Astrocyte of the spinal cord (primary cell): ENCODE data around the gene PTPN7.

Experiments
- DNase-seq: peaks from one replicate; pipeline ENCODE4 v3.0.0; 2011; ENCODE audit warnings: low read depth, low spot score
- H3K4me3 ChIP-seq: 2 replicates; pipeline ENCODE4 v1.5.1; 2011; ENCODE audit warnings: low read depth, mild to moderate bottlenecking, low read length, moderate library complexity
- in situ Hi-C: cut with HindIII; loops from 2 replicates; pipeline ENCODE4 v1.10.0; 2017; ENCODE audit warnings: low sequenced_read_pairs
- TF ChIP-seq, protein P1 (sequence below): IDR thresholded peaks from 2 replicates; pipeline ENCODE4 v1.5.1; 2012; ENCODE audit warnings: low read depth, mild to moderate bottlenecking, low read length, inconsistent platforms

The PTPN7 gene

GRCh38 chr1:202125611-202126010, 34.8 kb downstream of the PTPN7 start:
- in situ Hi-C loops = no loop called here
- TF ChIP-seq, protein P1, sequence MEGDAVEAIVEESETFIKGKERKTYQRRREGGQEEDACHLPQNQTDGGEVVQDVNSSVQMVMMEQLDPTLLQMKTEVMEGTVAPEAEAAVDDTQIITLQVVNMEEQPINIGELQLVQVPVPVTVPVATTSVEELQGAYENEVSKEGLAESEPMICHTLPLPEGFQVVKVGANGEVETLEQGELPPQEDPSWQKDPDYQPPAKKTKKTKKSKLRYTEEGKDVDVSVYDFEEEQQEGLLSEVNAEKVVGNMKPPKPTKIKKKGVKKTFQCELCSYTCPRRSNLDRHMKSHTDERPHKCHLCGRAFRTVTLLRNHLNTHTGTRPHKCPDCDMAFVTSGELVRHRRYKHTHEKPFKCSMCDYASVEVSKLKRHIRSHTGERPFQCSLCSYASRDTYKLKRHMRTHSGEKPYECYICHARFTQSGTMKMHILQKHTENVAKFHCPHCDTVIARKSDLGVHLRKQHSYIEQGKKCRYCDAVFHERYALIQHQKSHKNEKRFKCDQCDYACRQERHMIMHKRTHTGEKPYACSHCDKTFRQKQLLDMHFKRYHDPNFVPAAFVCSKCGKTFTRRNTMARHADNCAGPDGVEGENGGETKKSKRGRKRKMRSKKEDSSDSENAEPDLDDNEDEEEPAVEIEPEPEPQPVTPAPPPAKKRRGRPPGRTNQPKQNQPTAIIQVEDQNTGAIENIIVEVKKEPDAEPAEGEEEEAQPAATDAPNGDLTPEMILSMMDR = no peak
- no peak overlapping the region for H3K4me3 ChIP-seq
- no peak for DNase-seq

GRCh38 chr1:202124142-202124541, 36.3 kb downstream of the PTPN7 start:
- no peak overlapping the region for H3K4me3 ChIP-seq
- in situ Hi-C loops = no loop called here
- no peak for DNase-seq
- TF ChIP-seq, protein P1 = no peak

DNA sequence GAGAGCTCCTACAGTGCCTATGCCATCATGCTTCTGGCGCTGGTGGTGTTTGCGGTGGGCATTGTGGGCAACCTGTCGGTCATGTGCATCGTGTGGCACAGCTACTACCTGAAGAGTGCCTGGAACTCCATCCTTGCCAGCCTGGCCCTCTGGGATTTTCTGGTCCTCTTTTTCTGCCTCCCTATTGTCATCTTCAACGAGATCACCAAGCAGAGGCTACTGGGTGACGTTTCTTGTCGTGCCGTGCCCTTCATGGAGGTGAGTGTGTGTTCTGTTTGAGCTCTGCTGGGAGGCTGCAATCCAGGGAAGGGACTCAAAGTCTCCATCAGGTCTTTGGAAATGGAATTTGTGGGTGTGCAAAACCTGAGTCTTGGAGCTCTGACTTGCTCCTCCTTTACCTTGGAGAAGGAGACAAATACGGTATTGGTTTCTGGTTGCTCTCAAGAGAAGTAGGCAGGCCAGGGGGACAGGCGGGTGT, 37.0 kb downstream of the PTPN7 start:
- TF ChIP-seq, protein P1 = no peak
- H3K4me3 ChIP-seq = no peak overlapping the region
- no peak for DNase-seq
- in situ Hi-C loops = no loop called here

DNA sequence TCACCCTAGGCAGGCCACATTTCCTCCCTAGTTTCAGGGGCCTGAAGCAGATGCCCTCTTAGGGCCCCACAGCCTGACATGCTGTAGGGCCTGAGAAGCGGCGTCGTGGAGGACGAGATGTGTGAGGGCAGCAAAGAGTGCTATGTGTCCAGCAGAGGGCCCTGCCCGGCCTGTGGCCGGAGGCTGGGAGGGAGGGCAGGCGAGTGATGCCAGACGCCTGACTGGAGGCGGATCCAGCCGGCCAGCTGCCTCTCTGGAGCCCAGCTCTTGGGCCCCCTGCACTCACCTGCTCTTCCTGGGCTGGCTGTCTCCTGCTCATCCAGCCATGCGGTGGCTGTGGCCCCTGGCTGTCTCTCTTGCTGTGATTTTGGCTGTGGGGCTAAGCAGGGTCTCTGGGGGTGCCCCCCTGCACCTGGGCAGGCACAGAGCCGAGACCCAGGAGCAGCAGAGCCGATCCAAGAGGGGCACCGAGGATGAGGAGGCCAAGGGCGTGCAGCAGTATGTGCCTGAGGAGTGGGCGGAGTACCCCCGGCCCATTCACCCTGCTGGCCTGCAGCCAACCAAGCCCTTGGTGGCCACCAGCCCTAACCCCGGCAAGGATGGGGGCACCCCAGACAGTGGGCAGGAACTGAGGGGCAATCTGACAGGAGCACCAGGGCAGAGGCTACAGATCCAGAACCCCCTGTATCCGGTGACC, 37.6 kb downstream of the PTPN7 start, which contains the start of gene GPR37L1:
Gene GPR37L1 (plus strand): TSS at position 279 of the 697 bp plus-strand sequence. CDS start 47 bp downstream, at position 326.
- TF ChIP-seq, protein P1 = peak; percentile 61
- in situ Hi-C loops = no loop called here
- H3K4me3 ChIP-seq = no peak within 1 kb of the TSS
- peak; percentile 36 for DNase-seq

- no peak for DNase-seq
- in situ Hi-C loops = no loop called here
- TF ChIP-seq, protein P1 = no peak
- H3K4me3 ChIP-seq = no peak overlapping the region
Measured at GRCh38 chr1:202121006-202121405, 39.4 kb downstream of the PTPN7 start.

GRCh38 chr1:202117898-202118371, 42.5 kb downstream of the PTPN7 start:
- TF ChIP-seq, protein P1 = no peak
- H3K4me3 ChIP-seq = no peak overlapping the region
- DNase-seq = no peak
- in situ Hi-C loops = no loop called here
